ENCODE results near the gene ARF3. TPM values are rescaled to one million over a fixed set of nuclear protein-coding genes. Genes with fewer than 3 reads are reported as not detected.

ARF3 gene
- total and polyA plus RNA-seq, 2 donors (not counting 1 experiment from before 2014, with no cell fraction given), result 28.1 to 182 TPM

DNA sequence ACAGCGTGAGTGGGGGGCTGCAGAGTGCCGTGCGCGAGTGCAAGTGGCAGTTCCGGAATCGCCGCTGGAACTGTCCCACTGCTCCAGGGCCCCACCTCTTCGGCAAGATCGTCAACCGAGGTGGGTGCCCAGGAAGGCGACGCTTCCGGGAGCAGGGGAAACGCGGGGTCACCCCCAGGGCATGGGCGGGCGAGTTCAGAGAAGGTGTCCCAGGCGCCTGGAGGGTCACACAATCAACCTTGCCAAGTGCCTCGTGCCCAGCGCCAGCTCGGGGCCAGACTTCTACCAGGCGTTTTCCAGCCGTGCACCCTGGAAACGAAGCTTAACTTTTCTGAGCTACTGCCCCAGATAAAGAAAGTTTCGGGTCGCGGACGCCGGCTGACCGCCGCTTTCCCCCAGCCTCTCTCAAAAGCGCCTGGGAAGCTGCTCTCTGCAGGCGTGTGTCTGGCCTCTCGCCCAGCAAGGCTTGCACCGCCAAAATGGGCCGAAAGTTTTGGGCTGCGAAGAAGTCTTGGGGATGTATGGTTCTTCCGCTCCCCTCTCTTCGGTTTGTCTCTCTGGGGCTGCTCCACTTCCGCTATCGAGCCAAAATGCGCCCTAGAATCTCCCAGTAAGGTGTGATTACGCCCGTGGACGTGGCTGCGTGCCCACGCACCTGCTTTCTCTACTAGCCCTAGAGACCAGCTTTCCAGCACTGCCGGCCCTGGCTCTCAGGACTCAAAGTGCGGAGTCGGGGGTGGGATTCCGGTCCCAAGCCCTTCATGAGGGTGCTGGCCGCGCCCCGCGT lies 22.5 kb upstream of the ARF3 start:
- Histone ChIP-seq H3K4me3 (replicated peaks in 1 of 4; ENCODE audit: control extremely low read depth in 1 of 4, insufficient read depth in 1 of 4, low read depth in 3 of 4, low read length in 4 of 4) (peak overlapping the region in 1 of 4 experiments; percentile 22), H3K36me3 (ENCODE audit: control insufficient read depth, insufficient read depth, low read length) (no peaks in the 10 kb centered on the region), H3K9ac (ENCODE audit: insufficient read depth, low read length) (no peak overlapping the region), H2AFZ (ENCODE audit: low read length) (no peak overlapping the region), H3K4me1 (ENCODE audit: control insufficient read depth, extremely low read depth, insufficient read depth, low read length) (peaks cover 2% of the 10 kb centered on the region), H3K27me3 (ENCODE audit: control insufficient read depth, insufficient read depth, low read length) (peaks cover 80% of the 10 kb centered on the region), H3K9me3 (ENCODE audit: control insufficient read depth, insufficient read depth, low read depth, low read length) (no peaks in the 10 kb centered on the region), H3K27ac (ENCODE audit: insufficient read depth, low read length) (no peak overlapping the region), H3K4me2 (ENCODE audit: extremely low read depth, insufficient read depth, low read length) (no peak overlapping the region), H3K79me2 (ENCODE audit: control insufficient read depth, insufficient read depth, low read length) (no peaks in the 10 kb centered on the region), H4K20me1 (ENCODE audit: control insufficient read depth, extremely low read depth, insufficient read depth, low read length) (no peaks in the 10 kb centered on the region)
- peak; percentile 35 for TF ChIP-seq EZH2 (IDR thresholded peaks at IDR 0.05; ENCODE audit: low read length, missing control alignments)
- TF ChIP-seq, protein P1, sequence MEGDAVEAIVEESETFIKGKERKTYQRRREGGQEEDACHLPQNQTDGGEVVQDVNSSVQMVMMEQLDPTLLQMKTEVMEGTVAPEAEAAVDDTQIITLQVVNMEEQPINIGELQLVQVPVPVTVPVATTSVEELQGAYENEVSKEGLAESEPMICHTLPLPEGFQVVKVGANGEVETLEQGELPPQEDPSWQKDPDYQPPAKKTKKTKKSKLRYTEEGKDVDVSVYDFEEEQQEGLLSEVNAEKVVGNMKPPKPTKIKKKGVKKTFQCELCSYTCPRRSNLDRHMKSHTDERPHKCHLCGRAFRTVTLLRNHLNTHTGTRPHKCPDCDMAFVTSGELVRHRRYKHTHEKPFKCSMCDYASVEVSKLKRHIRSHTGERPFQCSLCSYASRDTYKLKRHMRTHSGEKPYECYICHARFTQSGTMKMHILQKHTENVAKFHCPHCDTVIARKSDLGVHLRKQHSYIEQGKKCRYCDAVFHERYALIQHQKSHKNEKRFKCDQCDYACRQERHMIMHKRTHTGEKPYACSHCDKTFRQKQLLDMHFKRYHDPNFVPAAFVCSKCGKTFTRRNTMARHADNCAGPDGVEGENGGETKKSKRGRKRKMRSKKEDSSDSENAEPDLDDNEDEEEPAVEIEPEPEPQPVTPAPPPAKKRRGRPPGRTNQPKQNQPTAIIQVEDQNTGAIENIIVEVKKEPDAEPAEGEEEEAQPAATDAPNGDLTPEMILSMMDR (conservative IDR thresholded peaks at IDR 0.05 in 1 of 2, IDR thresholded peaks at IDR 0.05 in 1 of 2; ENCODE audit: low read depth in 1 of 2, low read length in 2 of 2), result no peak
- no peak for DNase-seq (ENCODE audit: low read depth in 2 of 2)

DNA sequence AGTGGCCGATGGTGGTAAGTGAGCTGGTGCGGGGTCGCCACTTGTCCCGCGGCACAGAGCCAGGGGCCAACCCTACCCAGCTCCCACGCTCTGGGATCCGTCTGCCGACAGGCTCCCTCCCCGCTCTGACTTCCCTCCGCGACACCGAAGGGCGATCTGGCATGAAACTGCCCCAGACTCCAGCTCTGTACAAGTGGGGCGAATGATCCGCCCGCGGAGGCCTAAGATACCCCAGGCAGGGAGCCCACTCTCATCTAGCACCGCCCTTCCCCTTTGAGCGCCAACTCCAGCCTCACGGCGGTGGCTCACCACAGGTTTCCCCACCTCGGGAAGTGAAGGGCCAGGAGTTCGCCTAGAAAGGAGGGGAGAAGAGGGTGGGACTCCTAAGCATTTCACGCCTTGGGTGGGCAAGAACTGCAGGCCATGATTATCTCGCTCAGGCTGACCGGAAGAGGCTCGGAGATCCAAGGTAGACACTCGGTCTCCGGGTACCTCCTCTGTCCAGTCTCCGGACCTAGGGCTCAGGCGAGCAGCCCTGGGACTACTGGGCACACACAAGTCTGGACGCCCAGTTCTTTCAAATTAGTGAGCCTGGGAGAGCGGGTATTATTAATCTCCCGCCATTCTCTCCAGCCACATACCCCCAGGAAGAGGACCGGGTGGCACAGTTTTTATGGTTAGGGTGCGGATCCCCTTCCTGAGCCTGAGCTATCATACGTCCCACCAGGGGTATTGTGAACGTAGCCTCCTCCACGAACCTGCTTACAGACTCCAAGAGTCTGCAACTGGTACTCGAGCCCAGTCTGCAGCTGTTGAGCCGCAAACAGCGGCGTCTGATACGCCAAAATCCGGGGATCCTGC lies 21.7 kb upstream of the ARF3 start:
- DNase-seq (ENCODE audit: low read depth in 2 of 2), result no peak
- no peaks in the 10 kb centered on the region for H4K20me1 ChIP-seq (ENCODE audit: control insufficient read depth, extremely low read depth, insufficient read depth, low read length)
- TF ChIP-seq, protein P1 (conservative IDR thresholded peaks at IDR 0.05 in 1 of 2, IDR thresholded peaks at IDR 0.05 in 1 of 2; ENCODE audit: low read depth in 1 of 2, low read length in 2 of 2), result no peak
- peak; percentile 92 for TF ChIP-seq EZH2 (IDR thresholded peaks at IDR 0.05; ENCODE audit: low read length, missing control alignments)

DNA sequence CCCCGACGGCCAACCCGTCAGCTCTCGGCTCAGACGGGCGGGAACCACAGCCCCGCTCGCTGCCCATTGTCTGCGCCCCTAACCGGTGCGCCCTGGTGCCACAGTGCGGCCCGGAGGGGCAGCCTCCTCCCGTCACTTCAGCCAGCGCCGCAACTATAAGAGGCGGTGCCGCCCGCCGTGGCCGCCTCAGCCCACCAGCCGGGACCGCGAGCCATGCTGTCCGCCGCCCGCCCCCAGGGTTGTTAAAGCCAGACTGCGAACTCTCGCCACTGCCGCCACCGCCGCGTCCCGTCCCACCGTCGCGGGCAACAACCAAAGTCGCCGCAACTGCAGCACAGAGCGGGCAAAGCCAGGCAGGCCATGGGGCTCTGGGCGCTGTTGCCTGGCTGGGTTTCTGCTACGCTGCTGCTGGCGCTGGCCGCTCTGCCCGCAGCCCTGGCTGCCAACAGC lies 21.0 kb upstream of the ARF3 start, which contains the start of gene WNT1:
TSS of gene WNT1 (plus strand) at position 32 of the 450 bp plus-strand sequence. CDS start at position 361, 329 bp downstream.
- DNase-seq (ENCODE audit: low read depth in 2 of 2), result no peak
- H3K9me3 ChIP-seq (ENCODE audit: control insufficient read depth, insufficient read depth, low read depth, low read length), result no peaks in the 10 kb centered on the region
- H3K4me2 ChIP-seq (ENCODE audit: extremely low read depth, insufficient read depth, low read length), result no peak within 1 kb of the TSS
- H2AFZ ChIP-seq (ENCODE audit: low read length), result no peak within 1 kb of the TSS
- peaks cover 70% of the 10 kb centered on the region for H3K27me3 ChIP-seq (ENCODE audit: control insufficient read depth, insufficient read depth, low read length)
- no peaks in the 10 kb centered on the region for H3K36me3 ChIP-seq (ENCODE audit: control insufficient read depth, insufficient read depth, low read length)
- H3K27ac ChIP-seq (ENCODE audit: insufficient read depth, low read length), result no peak within 1 kb of the TSS
- TF ChIP-seq, protein P1 (conservative IDR thresholded peaks at IDR 0.05 in 1 of 2, IDR thresholded peaks at IDR 0.05 in 1 of 2; ENCODE audit: low read depth in 1 of 2, low read length in 2 of 2), result no peak
- peak; percentile 100 for TF ChIP-seq EZH2 (IDR thresholded peaks at IDR 0.05; ENCODE audit: low read length, missing control alignments)
- no peak within 1 kb of the TSS for H3K9ac ChIP-seq (ENCODE audit: insufficient read depth, low read length)
- H3K4me3 ChIP-seq (replicated peaks in 1 of 4; ENCODE audit: control extremely low read depth in 1 of 4, insufficient read depth in 1 of 4, low read depth in 3 of 4, low read length in 4 of 4), result peak within 1 kb of the TSS in 1 of 4 experiments; percentile 4
- no peaks in the 10 kb centered on the region for H4K20me1 ChIP-seq (ENCODE audit: control insufficient read depth, extremely low read depth, insufficient read depth, low read length)
- peaks cover 2% of the 10 kb centered on the region for H3K4me1 ChIP-seq (ENCODE audit: control insufficient read depth, extremely low read depth, insufficient read depth, low read length)
- no peaks in the 10 kb centered on the region for H3K79me2 ChIP-seq (ENCODE audit: control insufficient read depth, insufficient read depth, low read length)

More for the DNA sequence above, 21.7 kb upstream of the ARF3 start:
- Histone ChIP-seq H3K36me3 (ENCODE audit: control insufficient read depth, insufficient read depth, low read length) (no peaks in the 10 kb centered on the region), H3K27ac (ENCODE audit: insufficient read depth, low read length) (no peak overlapping the region), H3K79me2 (ENCODE audit: control insufficient read depth, insufficient read depth, low read length) (no peaks in the 10 kb centered on the region), H3K4me2 (ENCODE audit: extremely low read depth, insufficient read depth, low read length) (no peak overlapping the region), H2AFZ (ENCODE audit: low read length) (no peak overlapping the region), H3K27me3 (ENCODE audit: control insufficient read depth, insufficient read depth, low read length) (peaks cover 74% of the 10 kb centered on the region), H3K9me3 (ENCODE audit: control insufficient read depth, insufficient read depth, low read depth, low read length) (no peaks in the 10 kb centered on the region), H3K4me3 (replicated peaks in 1 of 4; ENCODE audit: control extremely low read depth in 1 of 4, insufficient read depth in 1 of 4, low read depth in 3 of 4, low read length in 4 of 4) (peak overlapping the region in 1 of 4 experiments; percentile 4), H3K4me1 (ENCODE audit: control insufficient read depth, extremely low read depth, insufficient read depth, low read length) (peaks cover 2% of the 10 kb centered on the region), H3K9ac (ENCODE audit: insufficient read depth, low read length) (no peak overlapping the region)
